Right lobe of liver (tissue), 6 donors: ENCODE results near the gene MAU2. TPM values are rescaled to one million over a fixed set of nuclear protein-coding genes. Genes with fewer than 3 reads are reported as not detected.

ENCODE experiments used
- ATAC-seq, 4 donors: fragments of 200-7000 bp; cut with Tn5 transposase; one replicate each; pipeline ENCODE4 v1.9.1; 2020; ENCODE audit warnings: mild to moderate bottlenecking in 4 of 4, moderate library complexity in 4 of 4
- DNase-seq, 3 donors: peaks; one replicate each; pipeline ENCODE4 v3.0.0-alpha.2; 2020
- H3K27ac ChIP-seq, 3 donors: fragments of 200-600 bp; one replicate each; pipeline ENCODE4 v1.8.0; 2022
- H3K27me3 ChIP-seq, 2 donors: fragments of 200-600 bp; one replicate each; pipeline ENCODE4 v1.8.0; 2022
- H3K36me3 ChIP-seq, 4 donors: fragments of 200-600 bp; sonication (generic) in 1 of 4; one replicate each; pipeline versions ENCODE4 v1.5.1 to v1.8.0; 2017 to 2022; ENCODE audit warnings: control low read depth in 1 of 4
- H3K4me1 ChIP-seq, 4 donors: fragments of 200-600 bp; sonication (generic) in 1 of 4; one replicate each; pipeline versions ENCODE4 v1.5.1 to v1.8.0; 2017 to 2022; ENCODE audit warnings: control low read depth in 1 of 4
- H3K4me3 ChIP-seq, 3 donors: fragments of 200-600 bp; one replicate each; pipeline ENCODE4 v1.8.0; 2022
- H3K9me3 ChIP-seq, 4 donors: fragments of 200-600 bp; sonication (generic) in 1 of 4; one replicate each; pipeline versions ENCODE4 v1.5.1 to v1.8.0; 2017 to 2022; ENCODE audit warnings: control low read depth in 1 of 4
- CTCF ChIP-seq, 4 donors: fragments of 200-600 bp in 3 of 4; fragments of 450-650 bp in 1 of 4; IDR thresholded peaks; one replicate each; pipeline versions ENCODE4 v1.5.1 to v1.8.0; 2016 to 2022; ENCODE audit warnings: antibody characterized with exemption in 4 of 4, mild to moderate bottlenecking in 2 of 4
- POLR2A ChIP-seq: fragments of 450-650 bp; IDR thresholded peaks from one replicate; pipeline ENCODE4 v1.6.1; 2017; ENCODE audit warnings: antibody characterized with exemption, mild to moderate bottlenecking
- WGBS: methylation state at CpG from one replicate; pipeline ENCODE4 v1.1.6; 2018; ENCODE audit warnings: low coverage, low lambda C conversion rate; ENCODE audit not compliant: insufficient coverage; ENCODE audit errors: missing lambda C conversion rate; 5-methylcytosine and 5-hydroxymethylcytosine counted together
- intact Hi-C, 2 donors: fragments of 100-400 bp; cut with DNase I; formaldehyde crosslinking; loops; one replicate each; pipeline versions ENCODE4 v1.11.2 to v1.14.1; 2022
- total RNA-seq, 6 experiments: library from RNA; depleted of rRNA in 2 of 6; stranded (reverse); fragments of >200 nt in 2 of 6; fragmentation: NEBNext Ultra II Directional in 3 of 6; extraction: Animal tissue kit (Norgen Biotek cat#: 25700) in 3 of 6; gene quantifications; one replicate each; pipeline versions ENCODE4 v1.1.0 to v1.2.4, GENCODE V29; 2016 to 2023
- donor health status: DM: no; HTN: yes; CAD: no.
- donor health status: DM: no; HTN: no; CAD: no.
- donor health status: DM: no; HTN: no; CAD: no.
- donor health status: DM: no; HTN: yes; CAD: no.
- donor health status: DM: no; HTN: yes; CAD: no.

Gene MAU2
- total RNA-seq, 6 experiments from 2014 or later: 10.4 to 30.4 (median 19.3) TPM

GRCh38 chr19:19324059-19324770 is 3.6 kb downstream of the MAU2 start:
- Histone ChIP-seq H3K27ac (no peak overlapping the region), H3K4me3 (no peak overlapping the region), H3K4me1 (peaks cover 0 to 20% (median 5%) of the 10 kb centered on the region in 4 donors), H3K36me3 (peaks cover 0 to 36% (median 8%) of the 10 kb centered on the region in 4 donors), H3K9me3 (no peaks in the 10 kb centered on the region), H3K27me3 (no peaks in the 10 kb centered on the region)
- 91% methylated on average over 7 of the region's 7 CpGs for WGBS
- DNase-seq: no peak
- intact Hi-C loops: no loop called here
- no peak for ATAC-seq
- TF ChIP-seq POLR2A: no peak

- TF ChIP-seq CTCF (IDR thresholded peaks at IDR 0.05) (no peak), POLR2A (no peak)
- Histone ChIP-seq H3K4me1 (peaks cover 0 to under 1% (median 0%) of the 10 kb centered on the region in 4 donors), H3K9me3 (no peaks in the 10 kb centered on the region), H3K27ac (no peak overlapping the region), H3K4me3 (no peak overlapping the region), H3K27me3 (no peaks in the 10 kb centered on the region), H3K36me3 (peaks cover 0 to 48% (median 12%) of the 10 kb centered on the region in 4 donors)
- 92% methylated on average over 6 of the region's 8 CpGs for WGBS
- ATAC-seq (no peak), DNase-seq (no peak)
- intact Hi-C loops: no loop called here
These were observed 7.0 kb downstream of the MAU2 start for GRCh38 chr19:19327672-19328071.

GRCh38 chr19:19329126-19329525 is 8.5 kb downstream of the MAU2 start:
- intact Hi-C loops: no loop called here
- ATAC-seq: peak in 1 of 4 donors; percentile 35
- Histone ChIP-seq H3K9me3 (no peaks in the 10 kb centered on the region), H3K27ac (no peak overlapping the region), H3K27me3 (no peaks in the 10 kb centered on the region), H3K36me3 (peaks cover 0 to 39% (median 8%) of the 10 kb centered on the region in 4 donors), H3K4me3 (no peak overlapping the region), H3K4me1 (no peaks in the 10 kb centered on the region)
- no peak for TF ChIP-seq CTCF (IDR thresholded peaks at IDR 0.05)
- TF ChIP-seq POLR2A: no peak
- WGBS: 65% methylated on average over 6 of the region's 6 CpGs
- DNase-seq: no peak

GRCh38 chr19:19334063-19334988 is 13.7 kb downstream of the MAU2 start:
- H3K36me3 ChIP-seq: peaks cover 0 to 48% (median 25%) of the 10 kb centered on the region in 4 donors
- H3K9me3 ChIP-seq: no peaks in the 10 kb centered on the region
- WGBS: 80% methylated on average over 2 of the region's 22 CpGs
- H3K27me3 ChIP-seq: no peaks in the 10 kb centered on the region
- H3K27ac ChIP-seq: no peak overlapping the region
- no peaks in the 10 kb centered on the region for H3K4me1 ChIP-seq
- DNase-seq (no peak), ATAC-seq (peak in 1 of 4 donors; percentile 25)
- H3K4me3 ChIP-seq: no peak overlapping the region
- no peak for TF ChIP-seq POLR2A
- no peak for TF ChIP-seq CTCF (IDR thresholded peaks at IDR 0.05)
- intact Hi-C loops: no loop called here

- 72% methylated on average over 2 of the region's 3 CpGs for WGBS
- intact Hi-C loops: no loop called here
These were observed 14.3 kb downstream of the MAU2 start for GRCh38 chr19:19334989-19335344.

More at GRCh38 chr19:19334989-19335344, 14.3 kb downstream of the MAU2 start:
- H3K36me3 ChIP-seq: peaks cover 0 to 48% (median 25%) of the 10 kb centered on the region in 4 donors
- no peak overlapping the region for H3K27ac ChIP-seq
- no peak overlapping the region for H3K4me3 ChIP-seq
- ATAC-seq (no peak), DNase-seq (no peak)
- H3K27me3 ChIP-seq: no peaks in the 10 kb centered on the region
- H3K4me1 ChIP-seq: no peaks in the 10 kb centered on the region
- H3K9me3 ChIP-seq: no peaks in the 10 kb centered on the region
- TF ChIP-seq CTCF (IDR thresholded peaks at IDR 0.05): no peak
- no peak for TF ChIP-seq POLR2A
